Muscle of back (tissue), 13 donors: Measurements from ENCODE around the gene PNPLA5. TPM values are rescaled to one million over a fixed set of nuclear protein-coding genes. Genes with fewer than 3 reads are reported as not detected.
A peak's percentile ranks its signal among the peaks of the same experiment; 100 is the strongest.
"Not testable (repeated sequence)": the region's sequence is repeated elsewhere in the genome, so short reads cannot be mapped to it uniquely, and the experiment has no call there.

Source experiments
- DNase-seq, 3 donors: peaks; one replicate each; pipeline versions ENCODE4 v3.0.0 to v3.0.0-alpha.2; 2013
- long read RNA-seq, 9 donors: transcript quantifications; one replicate each; lab custom pipeline, GENCODE V29; 2026
- polyA plus RNA-seq, 10 donors: library from polyadenylated mRNA; unstranded; fragments of 120-200 nt; gene quantifications; one replicate each; pipeline ENCODE4 v1.2.1, GENCODE V29; 2013; ENCODE audit not compliant: insufficient read length in 10 of 10

The PNPLA5 gene
- under 1 TPM in 1 of 10 donors, not detected in 9; 0.08 TPM for polyA plus RNA-seq
- long read RNA-seq, donor 1: 0 reads
- long read RNA-seq, donor 2: 0 reads
- long read RNA-seq, donor 3: 0 reads
- long read RNA-seq, donor 4: 0 reads
- long read RNA-seq, donor 5: 0 reads
- long read RNA-seq, donor 6: 0 reads
- long read RNA-seq, donor 7: 0 reads
- long read RNA-seq, donor 8: 0 reads
- long read RNA-seq, donor 9: 0 reads

- DNase-seq: no peak
Measured at GRCh38 chr22:43891360-43892182, at the start of gene PNPLA5. PNPLA5 (minus strand) TSS chr22:43892013; CDS start chr22:43891880, 133 bp downstream.

- no peak for DNase-seq
Measured at GRCh38 chr22:43941449-43941848, 49.6 kb upstream of the PNPLA5 start.

GRCh38 chr22:43931771-43932170 lies 40.0 kb upstream of the PNPLA5 start:
- DNase-seq: no peak

- DNase-seq: no peak
Measured at GRCh38 chr22:43928908-43929307, 37.1 kb upstream of the PNPLA5 start.

- no peak for DNase-seq
Measured at GRCh38 chr22:43928468-43928867, 36.7 kb upstream of the PNPLA5 start.

GRCh38 chr22:43926349-43926710 lies 34.5 kb upstream of the PNPLA5 start:
- DNase-seq: no peak

- DNase-seq: no peak
Measured at GRCh38 chr22:43925433-43926348, 33.9 kb upstream of the PNPLA5 start.

- DNase-seq: no peak
Measured at GRCh38 chr22:43924877-43925276, 33.1 kb upstream of the PNPLA5 start.

- peak; percentile 85 to 96 (median 89) for DNase-seq
Measured at GRCh38 chr22:43923631-43924464, 32.0 kb upstream of the PNPLA5 start, which contains the start of gene PNPLA3. PNPLA3 (plus strand) TSS chr22:43923805; CDS start chr22:43923912, 107 bp downstream.

- no peak for DNase-seq
Measured at GRCh38 chr22:43923191-43923590, 31.4 kb upstream of the PNPLA5 start.

- no peak for DNase-seq
Measured at GRCh38 chr22:43922123-43922522, 30.3 kb upstream of the PNPLA5 start.

GRCh38 chr22:43921370-43921769 lies 29.6 kb upstream of the PNPLA5 start:
- peak in 2 of 3 donors; percentile 24 to 27 for DNase-seq

GRCh38 chr22:43919106-43919973 lies 27.5 kb upstream of the PNPLA5 start:
- DNase-seq: no peak

GRCh38 chr22:43917521-43917920 lies 25.7 kb upstream of the PNPLA5 start:
- DNase-seq: no peak

- DNase-seq: no peak
Measured at GRCh38 chr22:43911351-43911750, 19.5 kb upstream of the PNPLA5 start.

- DNase-seq: no peak
Measured at GRCh38 chr22:43910178-43910695, 18.4 kb upstream of the PNPLA5 start.

GRCh38 chr22:43909708-43910107 lies 17.9 kb upstream of the PNPLA5 start:
- DNase-seq: no peak

GRCh38 chr22:43905681-43906080 lies 13.9 kb upstream of the PNPLA5 start:
- no peak for DNase-seq

- DNase-seq: not testable (repeated sequence)
Measured at GRCh38 chr22:43904412-43904811, 12.6 kb upstream of the PNPLA5 start.

GRCh38 chr22:43903033-43903432 lies 11.2 kb upstream of the PNPLA5 start:
- not testable (repeated sequence) for DNase-seq
